Adipose tissue (tissue), 3 donors: ENCODE data around the gene MST1. TPM values are rescaled to one million over a fixed set of nuclear protein-coding genes. Genes with fewer than 3 reads are reported as not detected.

Experiments used
- H3K27ac ChIP-seq: one replicate; pipeline ENCODE4 v1.5.1; 2013; ENCODE audit warnings: low read depth, low read length
- WGBS, 3 donors: extraction: QIAGEN DNeasy Blood & Tissue Kit; methylation state at CpG; one replicate each; pipeline ENCODE4 v1.1.7; 2013; 5-methylcytosine and 5-hydroxymethylcytosine counted together
- polyA plus RNA-seq, 3 donors: library from polyadenylated mRNA; stranded (reverse); fragments of 200-250 nt; gene quantifications; one replicate each; pipeline ENCODE4 v1.2.3, GENCODE V29; 2013
- donor health status: healthy with polysubstance abuse.
- donor health status: Bipolar disorder and iron deficiency.
- donor health status: healthy.

Gene MST1
- 10 to 100 TPM; 14.3 to 22.2 (median 19.1) TPM for polyA plus RNA-seq

DNA sequence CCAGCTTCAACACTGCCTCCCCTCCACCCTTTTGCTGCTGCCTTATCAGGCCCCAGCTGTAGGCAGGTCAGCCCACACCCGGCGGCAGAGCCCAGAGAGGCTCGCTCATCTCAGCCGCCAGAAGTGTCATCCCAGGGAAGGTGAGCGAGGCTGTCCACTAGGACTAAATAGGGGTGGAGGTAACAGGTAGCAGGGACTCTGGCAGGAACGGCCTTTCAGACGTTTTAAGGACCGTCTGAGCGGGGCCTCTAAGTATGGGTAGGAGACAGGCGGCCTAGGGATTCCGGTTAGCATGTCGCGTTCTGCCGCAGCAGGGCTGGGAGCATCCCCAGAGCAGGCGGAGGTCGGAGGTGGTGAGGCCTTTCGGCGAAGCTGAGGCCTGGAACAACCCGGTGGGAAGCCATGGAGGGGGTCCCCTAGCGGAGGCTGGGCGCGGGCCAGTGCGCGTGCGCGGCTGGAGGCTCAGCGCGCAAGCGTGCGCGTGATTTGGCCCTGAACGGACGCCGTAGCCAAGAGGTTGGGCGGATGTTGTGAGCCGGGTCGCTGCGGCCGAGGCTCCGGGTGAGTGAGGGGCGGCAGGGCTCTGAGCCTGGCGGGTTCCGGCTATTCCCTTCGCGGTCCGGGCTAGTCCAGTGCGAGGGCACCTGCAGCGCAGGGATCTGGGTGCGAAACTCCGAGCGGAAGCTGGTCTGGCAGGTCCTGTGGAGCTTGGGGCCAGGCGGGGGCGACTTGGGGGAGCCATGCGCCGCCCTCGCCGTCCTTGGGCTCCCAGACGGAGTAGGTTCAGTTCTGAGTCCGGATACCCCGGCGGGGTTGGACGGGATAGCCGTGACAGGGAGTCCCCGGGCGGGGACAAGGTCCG is at the start of gene MST1, which contains the start of gene RNF123:
TSS of gene MST1 (minus strand) at position 429 of the 862 bp plus-strand sequence. CDS start 783 bp downstream, outside the sequence.
TSS of gene RNF123 (plus strand) at position 512 of the 862 bp plus-strand sequence. CDS start 1,609 bp downstream, outside the sequence.
- H3K27ac ChIP-seq = no peak within 1 kb of the TSS
- WGBS, 3 donors = 1 to 3% (median 2%) methylated on average over 60 to 66 of the region's 66 CpGs

DNA sequence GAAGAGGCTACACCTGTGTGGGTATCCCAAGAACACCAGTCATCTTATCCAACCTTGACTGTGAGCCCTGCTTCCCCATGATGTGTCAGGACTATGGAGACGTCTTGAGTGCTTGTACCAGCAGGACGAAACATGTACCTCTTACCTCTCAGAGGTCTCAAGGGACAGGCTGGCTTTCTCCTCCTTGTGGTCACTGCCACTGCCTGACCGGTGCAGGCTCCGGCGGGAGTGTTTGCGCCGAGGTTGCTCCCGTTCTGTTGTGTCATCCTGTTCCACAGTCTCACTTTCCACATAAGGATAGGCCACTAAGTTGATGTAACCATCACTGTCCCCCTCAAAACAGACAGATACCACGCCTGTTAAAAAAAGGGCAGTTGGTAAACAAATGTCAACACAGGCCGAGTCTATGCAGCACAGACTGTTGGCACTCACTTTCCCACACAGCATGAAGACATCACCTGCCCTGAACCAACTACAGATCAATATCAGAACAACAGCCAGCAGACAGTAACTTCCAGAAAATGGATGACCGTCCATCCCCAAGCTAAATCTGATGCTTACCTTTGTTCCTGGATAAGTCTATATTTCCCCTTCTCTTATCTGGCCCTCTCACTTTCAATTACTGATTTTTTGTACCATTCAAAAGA is 48.9 kb upstream of the MST1 start:
- H3K27ac ChIP-seq = no peak overlapping the region
- WGBS, 3 donors = 92 to 94% (median 93%) methylated on average over 11 of the region's 11 CpGs

DNA sequence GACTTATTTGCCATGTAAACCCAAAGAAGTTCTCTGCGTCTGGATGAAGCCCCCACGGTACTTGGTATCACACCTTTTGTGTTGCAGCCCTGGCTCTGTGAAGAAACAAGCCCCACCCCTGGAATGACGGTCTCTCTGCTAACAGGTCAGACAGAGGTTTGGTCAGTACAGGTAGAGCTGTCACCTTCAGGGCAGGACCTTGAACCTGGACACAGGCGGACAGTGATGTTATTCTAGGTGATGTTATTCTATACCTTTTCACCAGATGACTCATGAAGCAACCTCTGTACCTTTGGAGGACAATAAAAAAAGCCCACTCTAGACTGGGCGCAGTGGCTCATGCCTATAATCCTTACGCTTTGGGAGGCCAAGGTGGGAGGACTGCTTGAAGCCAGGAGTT is 45.5 kb upstream of the MST1 start:
- WGBS, 3 donors = 91 to 96% (median 95%) methylated on average over 6 of the region's 6 CpGs
- no peak overlapping the region for H3K27ac ChIP-seq

DNA sequence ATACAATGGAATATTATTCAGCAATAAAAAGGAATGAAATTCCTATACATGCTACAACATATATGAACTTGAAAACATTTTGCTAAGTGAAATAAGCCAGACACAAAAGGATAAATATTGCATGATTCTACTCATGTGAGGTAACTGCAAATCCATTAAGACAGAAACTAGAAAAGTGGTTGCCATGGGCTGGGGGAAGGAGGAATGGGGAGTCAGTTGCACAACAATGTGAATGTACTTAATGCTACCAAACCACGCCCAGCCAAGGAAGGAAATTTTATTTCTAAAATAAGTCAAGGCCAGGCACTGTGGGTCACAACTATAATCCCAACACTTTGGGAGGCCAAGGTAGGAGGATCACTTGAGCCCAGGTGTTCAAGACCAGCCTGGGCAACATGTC is 44.3 kb upstream of the MST1 start:
- 56 to 90% (median 73%) methylated on average over 1 of the region's 1 CpG for WGBS, 3 donors
- H3K27ac ChIP-seq = no peak overlapping the region

DNA sequence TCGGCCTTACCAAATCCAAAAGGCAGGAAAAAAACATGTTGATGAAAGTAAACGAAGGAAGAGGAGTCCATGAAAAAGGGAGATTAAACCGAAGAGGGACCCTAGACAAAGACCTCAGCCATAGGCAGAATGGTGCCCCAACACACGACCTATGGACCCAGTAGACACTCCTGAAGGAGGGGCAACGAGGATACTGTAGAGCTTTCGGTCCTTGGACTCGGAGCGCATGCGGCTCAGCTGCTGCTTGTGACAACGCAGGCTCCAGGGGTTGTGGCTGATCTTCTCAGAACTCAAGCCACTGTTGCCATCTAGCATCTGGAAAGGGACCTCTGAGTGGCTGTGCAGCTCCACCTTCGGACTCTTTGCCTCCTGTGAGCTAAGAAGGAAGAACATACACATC is 43.3 kb upstream of the MST1 start:
- no peak overlapping the region for H3K27ac ChIP-seq
- 91 to 92% (median 91%) methylated on average over 11 of the region's 11 CpGs for WGBS, 3 donors

DNA sequence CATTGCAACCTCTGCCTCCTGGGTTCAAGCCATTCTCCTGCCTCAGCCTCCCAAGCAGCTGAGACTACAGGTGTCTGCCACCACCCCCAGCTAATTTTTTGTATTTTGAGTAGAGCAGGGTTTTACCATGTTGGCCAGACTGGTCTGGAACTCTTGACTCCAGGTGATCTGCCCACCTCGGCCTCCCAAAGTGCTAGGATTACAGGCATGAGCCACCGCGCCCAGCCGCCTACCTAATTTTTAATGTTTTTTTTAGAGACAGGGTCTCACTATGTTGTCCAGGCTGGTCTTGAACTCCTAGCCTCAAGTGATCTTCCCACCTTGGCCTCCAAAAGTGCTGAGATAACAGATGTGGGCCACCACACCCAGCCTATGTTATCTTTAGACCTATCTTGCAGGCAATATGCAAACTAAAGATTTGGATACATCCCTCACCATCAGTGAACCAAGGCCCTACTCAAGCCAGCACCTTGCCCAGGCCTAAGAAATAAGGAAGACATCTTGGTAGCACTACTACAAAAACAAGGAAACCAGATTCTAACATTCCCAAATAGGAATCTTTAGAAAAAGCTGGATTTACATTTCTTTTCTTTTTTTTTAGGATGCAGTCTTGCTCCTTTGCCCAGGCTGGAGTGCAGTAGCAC is 40.8 kb upstream of the MST1 start:
- H3K27ac ChIP-seq = no peak overlapping the region
- 98 to 99% (median 98%) methylated on average over 4 of the region's 4 CpGs for WGBS, 3 donors

DNA sequence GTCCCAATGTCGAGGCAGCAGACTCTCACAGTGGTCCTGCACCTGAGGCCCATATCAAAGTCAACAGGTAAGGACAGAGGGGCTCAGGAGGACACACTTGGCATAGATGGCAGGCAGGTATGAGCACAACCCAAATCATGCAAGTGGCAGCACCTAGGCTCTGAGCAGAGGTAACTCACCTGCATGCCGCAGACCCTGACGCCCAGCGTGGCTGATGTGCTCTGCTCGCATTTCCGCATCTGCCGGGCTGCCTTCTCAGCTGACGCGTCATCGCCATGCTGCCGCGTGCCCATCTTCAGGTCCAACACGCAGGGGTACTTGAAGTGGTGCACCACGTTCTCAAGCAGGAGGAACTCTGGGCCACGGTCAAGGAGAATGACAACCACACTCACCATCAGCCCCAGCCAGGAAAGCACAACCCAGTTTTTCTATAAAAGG is 38.7 kb upstream of the MST1 start:
- 94 to 96% (median 95%) methylated on average over 15 of the region's 15 CpGs for WGBS, 3 donors
- no peak overlapping the region for H3K27ac ChIP-seq

DNA sequence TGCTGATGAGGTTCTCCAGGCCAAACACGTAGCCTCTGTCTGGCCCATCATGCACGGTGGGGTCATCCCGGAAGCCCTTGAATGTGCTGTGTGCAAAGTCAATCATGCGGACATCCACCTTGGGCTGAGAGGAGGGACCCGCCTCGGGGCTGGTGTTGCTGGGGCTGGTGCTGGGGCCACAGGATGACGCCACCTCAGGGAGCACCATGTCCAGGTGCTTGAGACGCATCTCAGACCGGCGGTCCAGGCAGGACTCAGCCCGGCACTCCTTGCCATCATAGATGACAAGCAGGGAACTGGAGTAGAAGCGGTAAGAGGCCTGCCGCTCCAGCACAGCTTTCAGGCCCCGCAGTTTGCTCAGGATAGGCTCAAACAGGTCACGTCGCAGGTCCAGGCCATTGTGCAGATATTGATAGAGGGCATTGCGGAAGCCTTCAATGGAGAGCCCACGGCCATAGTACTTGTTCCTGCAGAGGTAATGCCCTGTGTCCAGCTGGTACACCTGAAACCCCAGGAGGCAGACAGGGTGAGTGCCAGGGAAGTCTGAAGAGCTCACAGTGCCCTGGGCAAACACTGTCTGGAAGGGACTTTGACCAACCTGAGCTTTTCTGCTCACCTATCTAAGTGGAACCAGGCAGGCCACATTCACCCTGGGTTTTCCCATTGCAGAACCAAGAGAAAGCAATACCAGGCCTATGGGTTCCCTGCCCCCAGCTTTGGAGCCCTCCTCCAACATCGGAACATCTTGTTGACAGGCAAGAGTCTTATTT is 38.1 kb upstream of the MST1 start:
- H3K27ac ChIP-seq = no peak overlapping the region
- 90 to 94% (median 90%) methylated on average over 19 of the region's 19 CpGs for WGBS, 3 donors

DNA sequence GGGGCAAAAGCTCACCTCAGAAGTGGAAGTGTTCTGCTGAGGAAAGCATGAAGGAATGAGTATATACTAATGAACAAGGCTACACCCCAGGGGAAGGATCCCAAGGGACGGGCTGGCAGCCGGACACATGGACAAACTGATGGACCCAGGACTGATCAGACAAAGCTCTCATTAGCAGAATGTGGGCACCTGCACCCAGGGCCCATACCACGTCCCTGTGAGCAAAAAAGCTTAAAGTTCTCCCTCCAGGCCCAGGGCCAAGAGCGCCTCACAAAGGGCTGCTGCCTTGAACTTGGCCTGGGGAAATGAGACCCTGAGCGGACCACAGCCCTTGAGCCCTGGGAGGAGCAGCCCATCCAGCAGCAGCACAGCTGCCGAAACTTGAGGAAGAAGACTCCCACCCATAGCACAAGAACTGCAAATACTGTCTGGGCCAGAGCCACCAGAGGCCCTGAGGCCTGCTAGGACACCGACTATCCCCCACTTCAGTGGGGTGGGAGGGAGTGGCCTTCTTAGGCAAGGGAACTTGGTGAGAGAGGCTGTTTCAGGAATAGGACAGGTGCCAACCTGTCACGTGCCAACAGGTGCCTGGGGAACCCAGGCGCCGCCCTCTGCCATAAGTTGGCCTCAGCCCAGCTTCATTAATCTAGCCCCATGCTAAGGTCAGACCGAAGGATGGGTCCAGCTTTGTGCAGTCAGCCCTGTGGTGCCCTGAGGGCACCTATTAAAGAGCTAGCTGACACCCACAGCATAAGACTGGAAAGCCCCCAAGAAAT is 36.8 kb upstream of the MST1 start:
- no peak overlapping the region for H3K27ac ChIP-seq
- 64 to 85% (median 84%) methylated on average over 11 of the region's 11 CpGs for WGBS, 3 donors

DNA sequence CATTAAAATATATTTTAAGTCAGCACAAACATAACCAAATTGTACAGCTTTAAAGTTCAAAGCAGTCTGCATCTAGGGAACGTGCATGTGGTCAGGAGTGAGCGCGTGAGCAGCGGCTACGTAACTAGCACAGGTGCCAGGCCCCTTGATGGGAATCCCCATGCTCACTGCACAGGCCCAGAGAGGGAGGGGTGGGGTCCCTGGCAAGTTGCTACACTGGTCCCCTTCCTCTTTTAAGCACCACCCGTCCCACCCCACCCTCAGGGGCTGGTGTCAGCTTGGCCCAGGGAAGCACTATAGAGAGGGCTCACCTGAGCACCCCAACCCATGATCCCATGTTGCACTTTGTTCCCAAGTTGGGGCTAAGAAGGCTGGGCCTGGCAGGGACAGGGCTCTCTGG is 35.3 kb upstream of the MST1 start:
- 15 to 22% (median 21%) methylated on average over 6 of the region's 6 CpGs for WGBS, 3 donors
- H3K27ac ChIP-seq = peak overlapping the region; percentile 47

DNA sequence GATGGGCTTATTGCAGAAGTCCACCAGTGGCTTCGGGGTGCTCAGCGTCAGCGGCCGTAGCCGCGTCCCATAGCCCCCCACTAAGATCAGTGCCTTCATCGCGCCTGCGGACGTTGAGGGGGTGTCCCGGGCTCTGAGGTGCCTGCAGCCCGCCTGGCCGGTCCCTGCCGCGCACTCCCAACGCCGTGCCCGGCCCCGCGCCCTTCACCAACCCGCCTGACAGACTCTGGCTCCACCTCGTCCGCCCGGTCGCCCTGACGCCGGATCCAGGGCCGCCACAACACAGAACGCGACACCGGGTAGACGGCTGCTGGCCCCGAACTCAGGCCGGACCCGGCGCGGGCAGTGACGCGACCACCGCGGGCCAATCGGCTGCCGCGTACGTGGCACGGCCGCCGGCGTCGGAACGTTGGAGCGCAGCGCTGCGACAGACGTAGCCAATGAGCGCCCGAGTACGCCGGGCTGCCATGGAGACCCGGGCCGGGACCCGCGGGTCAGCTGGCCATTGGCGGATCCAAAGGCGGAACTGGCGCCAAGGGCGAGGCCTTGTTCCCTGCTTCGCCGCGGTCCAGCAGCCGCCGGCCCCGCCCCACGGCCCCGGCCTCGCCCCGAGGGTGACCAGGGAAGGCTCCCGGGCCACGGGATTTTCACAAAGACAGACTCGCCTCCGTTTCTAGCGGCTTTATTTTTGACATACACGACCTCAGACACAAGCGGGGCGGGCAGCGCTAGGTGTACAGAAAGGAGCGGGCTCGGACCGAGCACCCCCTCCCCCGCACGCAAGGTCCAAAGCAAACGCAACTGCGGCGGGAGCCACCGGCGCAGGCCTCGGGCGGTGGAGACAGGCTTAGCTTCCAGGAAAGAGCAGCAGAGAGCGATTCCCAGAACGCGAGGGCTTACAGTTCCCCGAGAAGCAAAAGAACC is 34.6 kb upstream of the MST1 start, which contains the start of gene GMPPB:
TSS of gene GMPPB (minus strand) at position 324 of the 924 bp plus-strand sequence. CDS start at position 99, 225 bp downstream.
- 0 to 1% (median 0%) methylated on average over 99 to 102 of the region's 102 CpGs for WGBS, 3 donors
- peak within 1 kb of the TSS; percentile 84 for H3K27ac ChIP-seq

DNA sequence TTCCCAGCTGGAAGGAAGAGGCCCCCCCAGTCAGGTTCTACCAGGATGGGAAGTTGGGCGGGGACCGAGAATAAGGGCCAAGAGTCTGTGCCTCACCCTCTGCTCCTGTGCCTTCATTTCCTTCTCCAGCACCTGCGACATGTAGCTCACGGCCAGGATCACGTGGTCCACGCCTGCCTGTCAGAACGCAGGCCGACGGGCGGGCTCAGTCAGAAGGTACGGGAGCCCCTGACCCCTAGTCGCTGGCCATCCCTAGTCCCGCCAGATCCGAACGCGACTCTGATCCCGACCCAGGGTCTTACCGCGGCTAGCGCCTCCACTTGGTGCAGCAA is 34.0 kb upstream of the MST1 start:
- 0 to 1% (median 1%) methylated on average over 19 to 20 of the region's 20 CpGs for WGBS, 3 donors
- peak overlapping the region; percentile 84 for H3K27ac ChIP-seq

DNA sequence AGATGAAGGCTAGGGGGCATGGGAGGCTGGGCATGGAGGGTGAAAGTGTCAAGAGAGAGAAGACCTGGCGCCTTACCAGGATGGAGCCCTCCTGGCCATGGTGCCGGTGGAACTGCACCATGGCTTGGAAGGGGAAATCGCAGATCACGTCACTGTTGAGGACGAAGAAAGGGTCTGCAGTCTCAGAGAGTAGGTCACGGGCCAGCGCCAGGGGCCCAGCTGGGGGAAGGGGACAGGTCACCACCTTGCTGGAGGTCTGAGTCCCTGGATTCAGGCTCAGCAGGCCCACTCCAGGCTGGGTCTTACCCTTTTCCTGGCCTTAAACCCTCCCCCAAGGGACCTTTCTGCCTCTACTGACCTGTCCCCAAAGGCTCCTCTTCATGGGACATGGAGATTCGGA is 33.6 kb upstream of the MST1 start:
- 41 to 59% (median 51%) methylated on average over 8 of the region's 8 CpGs for WGBS, 3 donors
- no peak overlapping the region for H3K27ac ChIP-seq

DNA sequence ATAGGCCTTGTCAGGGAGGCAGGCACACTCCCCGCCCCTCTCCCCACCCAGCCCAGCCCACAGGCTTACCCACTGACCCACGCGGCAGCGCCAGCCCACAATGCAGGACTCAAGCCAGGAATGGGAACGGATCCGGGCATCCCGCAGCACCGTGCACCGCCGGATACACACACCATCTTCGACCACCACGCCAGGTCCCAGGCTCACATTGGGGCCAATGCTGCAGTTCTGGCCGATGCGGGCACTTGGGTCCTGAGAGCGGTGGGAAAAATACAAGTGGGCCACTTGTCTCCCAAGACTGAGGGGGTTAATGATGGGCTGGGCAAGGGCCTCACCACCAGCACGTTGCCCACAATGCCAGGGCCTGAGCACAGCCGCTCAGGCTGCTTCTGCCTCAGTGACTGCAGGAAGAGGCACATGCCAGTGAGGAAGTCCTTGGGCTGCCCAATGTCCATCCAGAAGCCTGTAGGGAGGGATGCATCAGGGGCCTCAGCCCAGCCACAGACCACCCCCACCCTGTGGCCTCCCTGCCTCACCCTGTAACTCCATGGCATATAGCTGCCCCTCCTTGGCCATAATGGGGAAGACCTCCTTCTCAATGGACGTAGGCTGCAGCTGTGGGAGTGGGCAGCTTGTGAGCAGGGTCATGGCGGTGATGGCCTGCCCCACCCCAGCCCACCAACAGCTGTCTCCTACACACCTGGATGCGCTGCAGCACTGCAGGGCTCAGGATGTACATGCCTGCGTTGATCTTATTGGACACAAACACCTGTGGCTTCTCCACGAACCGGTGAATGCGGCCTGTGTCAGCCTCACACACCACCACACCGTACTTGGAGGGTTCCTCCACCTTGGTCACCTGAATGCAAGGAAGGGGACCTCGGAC is 32.9 kb upstream of the MST1 start:
- WGBS, 3 donors = 71 to 88% (median 85%) methylated on average over 26 of the region's 26 CpGs
- H3K27ac ChIP-seq = no peak overlapping the region

DNA sequence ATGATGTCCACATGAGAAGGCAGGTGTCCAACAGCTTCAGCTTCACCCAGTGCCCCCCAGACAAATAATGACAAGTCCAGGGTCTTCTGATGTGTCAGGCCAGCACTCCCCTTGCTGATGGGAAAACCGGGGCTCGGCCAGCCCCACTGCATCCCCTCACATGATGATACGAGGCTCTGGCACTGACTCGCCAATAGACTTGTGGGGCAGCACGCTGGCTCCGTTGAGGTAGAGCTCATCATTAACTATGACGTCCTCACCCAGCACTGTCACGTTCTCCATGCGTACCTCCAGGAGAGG is 32.3 kb upstream of the MST1 start:
- WGBS, 3 donors = 72 to 80% (median 79%) methylated on average over 9 of the region's 9 CpGs
- no peak overlapping the region for H3K27ac ChIP-seq
